RWPE2 (cell line): ENCODE results near the gene PLEKHH1.

Experiments used
- ATAC-seq: fragments of 200-7000 bp; cut with Tn5 transposase; 3 replicates; pipeline ENCODE4 v1.9.1; 2021; ENCODE audit warnings: low read depth
- DNase-seq: peaks from one replicate; pipeline ENCODE4 v3.0.0-alpha.2; 2020; ENCODE audit warnings: low spot score
- H3K27ac ChIP-seq: fragments of 450-650 bp; 2 replicates; pipeline ENCODE4 v1.5.1; 2017; ENCODE audit warnings: mild to moderate bottlenecking; ENCODE audit not compliant: poor library complexity, severe bottlenecking
- H3K27me3 ChIP-seq: fragments of 250-450 bp; sonication (Bioruptor Pico); 2 replicates; pipeline ENCODE4 v1.5.1; 2021; ENCODE audit warnings: mild to moderate bottlenecking, moderate library complexity; ENCODE audit not compliant: insufficient read depth, poor library complexity, severe bottlenecking
- H3K36me3 ChIP-seq: fragments of 250-450 bp; sonication (Bioruptor Pico); 2 replicates; pipeline ENCODE4 v1.5.1; 2020; ENCODE audit warnings: low read depth, mild to moderate bottlenecking, moderate library complexity
- H3K4me1 ChIP-seq: fragments of 250-450 bp; sonication (Bioruptor Pico); 2 replicates; pipeline ENCODE4 v1.5.1; 2021; ENCODE audit warnings: mild to moderate bottlenecking, moderate library complexity; ENCODE audit not compliant: insufficient read depth, poor library complexity, severe bottlenecking
- H3K4me3 ChIP-seq: fragments of 250-450 bp; sonication (Bioruptor Pico); 2 replicates; pipeline ENCODE4 v1.5.1; 2021; ENCODE audit warnings: mild to moderate bottlenecking, moderate library complexity; ENCODE audit not compliant: severe bottlenecking
- H3K9me3 ChIP-seq: fragments of 250-450 bp; sonication (Bioruptor Pico); 2 replicates; pipeline ENCODE4 v1.5.1; 2021; ENCODE audit warnings: mild to moderate bottlenecking, moderate library complexity; ENCODE audit not compliant: severe bottlenecking
- CTCF ChIP-seq: fragments of 450-650 bp; IDR thresholded peaks from one replicate; pipeline ENCODE4 v1.5.1; 2017; ENCODE audit warnings: mild to moderate bottlenecking, moderate library complexity; ENCODE audit not compliant: poor library complexity, severe bottlenecking

The PLEKHH1 gene

GRCh38 chr14:67555518-67556090 is 22.5 kb downstream of the PLEKHH1 start:
- Histone ChIP-seq H3K9me3 (no peaks in the 10 kb centered on the region), H3K27ac (no peak overlapping the region), H3K27me3 (no peaks in the 10 kb centered on the region), H3K36me3 (no peaks in the 10 kb centered on the region; the same call in 1 of the 2 replicates), H3K4me1 (peaks cover 29% of the 10 kb centered on the region), H3K4me3 (no peak overlapping the region)
- DNase-seq = no peak
- TF ChIP-seq CTCF = no peak
- no peak for ATAC-seq

- ATAC-seq = no peak
- H3K4me3 ChIP-seq = no peak overlapping the region
- no peak for TF ChIP-seq CTCF
These were observed 23.6 kb downstream of the PLEKHH1 start for GRCh38 chr14:67556671-67557070.

DNA sequence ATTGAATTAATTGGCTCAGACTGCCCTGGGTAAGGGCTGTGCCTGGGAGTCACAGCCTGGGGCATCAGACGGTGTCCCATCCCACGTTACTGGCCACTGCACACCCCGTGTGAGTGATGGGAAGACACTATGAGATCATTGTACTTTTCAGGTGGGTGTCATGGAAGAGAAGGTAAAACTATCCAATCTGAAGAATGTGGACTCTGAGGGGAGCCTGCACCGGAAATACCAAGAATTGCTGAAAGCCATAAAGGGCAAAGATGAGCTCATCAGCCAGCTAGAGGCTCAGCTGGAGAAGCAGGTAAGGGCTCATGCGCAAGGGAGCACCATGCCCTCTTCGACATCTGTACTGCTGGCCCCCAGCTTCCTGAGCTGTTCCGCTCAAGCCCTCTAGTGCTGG is 24.0 kb downstream of the PLEKHH1 start:
- peak; percentile 92 for ATAC-seq
- Histone ChIP-seq H3K27ac (peak overlapping the region; percentile 42), H3K4me1 (peaks cover 29% of the 10 kb centered on the region), H3K9me3 (no peaks in the 10 kb centered on the region), H3K36me3 (no peaks in the 10 kb centered on the region; the same call in 1 of the 2 replicates), H3K27me3 (no peaks in the 10 kb centered on the region), H3K4me3 (no peak overlapping the region)
- DNase-seq = no peak
- TF ChIP-seq CTCF = no peak

More at GRCh38 chr14:67556671-67557070, 23.6 kb downstream of the PLEKHH1 start:
- Histone ChIP-seq H3K27me3 (no peaks in the 10 kb centered on the region), H3K27ac (peak overlapping the region; percentile 42), H3K9me3 (no peaks in the 10 kb centered on the region), H3K36me3 (no peaks in the 10 kb centered on the region; the same call in 1 of the 2 replicates), H3K4me1 (peaks cover 29% of the 10 kb centered on the region)
- DNase-seq = no peak

DNA sequence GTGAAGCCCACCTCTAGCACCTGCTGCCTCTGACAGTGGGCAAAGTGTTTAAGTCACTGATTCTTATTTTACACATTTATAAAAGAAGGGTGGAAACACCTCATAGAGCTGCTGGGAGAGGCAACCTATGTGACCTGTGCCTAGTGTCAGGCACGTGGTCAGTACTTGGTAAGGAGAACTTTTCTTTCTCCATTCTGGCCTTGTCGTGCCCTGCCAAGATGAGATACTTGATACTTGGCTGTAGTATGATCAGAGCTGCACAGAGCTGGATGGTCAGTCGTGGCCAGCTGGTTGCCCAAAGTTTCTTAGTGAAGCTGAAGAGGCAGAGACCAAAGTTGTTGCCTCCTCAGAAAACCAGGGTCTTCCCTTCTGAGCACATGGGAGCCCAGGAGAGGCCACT is 24.6 kb downstream of the PLEKHH1 start:
- ATAC-seq = no peak
- peak overlapping the region; percentile 42 for H3K27ac ChIP-seq
- no peak overlapping the region for H3K4me3 ChIP-seq
- peaks cover 29% of the 10 kb centered on the region for H3K4me1 ChIP-seq
- TF ChIP-seq CTCF = no peak
- H3K27me3 ChIP-seq = no peaks in the 10 kb centered on the region
- H3K9me3 ChIP-seq = no peaks in the 10 kb centered on the region
- DNase-seq = no peak
- H3K36me3 ChIP-seq = no peaks in the 10 kb centered on the region; the same call in 1 of the 2 replicates

DNA sequence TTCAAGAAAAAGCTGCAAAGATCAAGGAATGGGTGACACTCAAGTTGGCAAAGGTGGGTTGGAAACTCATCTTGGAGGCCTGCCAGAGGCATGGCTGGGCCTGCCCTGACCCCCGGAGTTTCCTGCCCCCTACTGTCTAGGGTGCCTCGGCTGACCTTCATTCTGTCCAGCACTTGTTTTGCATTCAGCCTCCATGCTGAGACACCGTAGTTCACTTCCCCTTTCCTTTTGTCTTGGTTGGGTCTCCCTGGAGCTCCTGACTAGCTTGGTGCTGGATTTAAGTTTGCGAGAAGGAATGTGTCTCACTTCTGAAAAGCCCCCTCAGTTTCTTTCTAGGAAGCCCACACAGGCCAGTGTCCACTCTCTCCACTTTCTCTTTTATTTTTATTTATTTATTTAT is 26.5 kb downstream of the PLEKHH1 start:
- no peak for ATAC-seq
- no peak overlapping the region for H3K27ac ChIP-seq
- H3K9me3 ChIP-seq = no peaks in the 10 kb centered on the region
- H3K27me3 ChIP-seq = no peaks in the 10 kb centered on the region
- H3K4me3 ChIP-seq = no peak overlapping the region
- DNase-seq = no peak
- peaks cover 29% of the 10 kb centered on the region for H3K4me1 ChIP-seq
- peak; percentile 13 for TF ChIP-seq CTCF
- H3K36me3 ChIP-seq = no peaks in the 10 kb centered on the region; the same call in 1 of the 2 replicates
